ENCODE results near the gene GPI. TPM values are rescaled to one million over a fixed set of nuclear protein-coding genes. Genes with fewer than 3 reads are reported as not detected.
A peak's percentile ranks its signal among the peaks of the same experiment; 100 is the strongest.

Gene GPI
- total RNA-seq, 1 donor from 2014 or later = 473 TPM

- DNase-seq = peak; percentile 97
- Histone ChIP-seq H3K4me3 (peak overlapping the region; percentile 62), H3K4me1 (peaks cover 14% of the 10 kb centered on the region), H3K27me3 (ENCODE audit: low read depth) (no peaks in the 10 kb centered on the region), H3K36me3 (peaks cover 16% of the 10 kb centered on the region), H3K9me3 (replicated peaks) (no peaks in the 10 kb centered on the region), H3K27ac (replicated peaks) (peak overlapping the region; percentile 91)
- peak; percentile 64 for TF ChIP-seq CTCF (IDR thresholded peaks at IDR 0.05; ENCODE audit: borderline replicate concordance)
- intact Hi-C loops (cut with micrococcal nuclease) = no loop called here
These were observed 5.6 kb upstream of the GPI start for GRCh38 chr19:34359140-34359953.

GRCh38 chr19:34359954-34360315, 5.1 kb upstream of the GPI start:
- TF ChIP-seq CTCF (IDR thresholded peaks at IDR 0.05; ENCODE audit: borderline replicate concordance) = no peak
- no peaks in the 10 kb centered on the region for H3K9me3 ChIP-seq (replicated peaks)
- intact Hi-C loops (cut with micrococcal nuclease) = no loop called here
- peak overlapping the region; percentile 91 for H3K27ac ChIP-seq (replicated peaks)
- H3K4me1 ChIP-seq = peaks cover 19% of the 10 kb centered on the region
- H3K27me3 ChIP-seq (ENCODE audit: low read depth) = no peaks in the 10 kb centered on the region
- H3K36me3 ChIP-seq = peaks cover 10% of the 10 kb centered on the region
- H3K4me3 ChIP-seq = peak overlapping the region; percentile 62
- no peak for DNase-seq

- peak overlapping the region; percentile 91 for H3K27ac ChIP-seq (replicated peaks)
- no peaks in the 10 kb centered on the region for H3K9me3 ChIP-seq (replicated peaks)
- peaks cover 5% of the 10 kb centered on the region for H3K36me3 ChIP-seq
- intact Hi-C loops (cut with micrococcal nuclease) = no loop called here
- no peak for TF ChIP-seq CTCF (IDR thresholded peaks at IDR 0.05; ENCODE audit: borderline replicate concordance)
- H3K4me3 ChIP-seq = no peak overlapping the region
- no peaks in the 10 kb centered on the region for H3K27me3 ChIP-seq (ENCODE audit: low read depth)
- DNase-seq = no peak
- peaks cover 24% of the 10 kb centered on the region for H3K4me1 ChIP-seq
These were observed 4.6 kb upstream of the GPI start for GRCh38 chr19:34360354-34360909.

GRCh38 chr19:34362679-34363069, 2.3 kb upstream of the GPI start:
- TF ChIP-seq CTCF (IDR thresholded peaks at IDR 0.05; ENCODE audit: borderline replicate concordance) = no peak

GRCh38 chr19:34363094-34363493, 1.9 kb upstream of the GPI start:
- intact Hi-C loops (cut with micrococcal nuclease) = no loop called here
- H3K27me3 ChIP-seq (ENCODE audit: low read depth) = no peaks in the 10 kb centered on the region
- no peak overlapping the region for H3K4me3 ChIP-seq
- peaks cover 20% of the 10 kb centered on the region for H3K36me3 ChIP-seq
- peaks cover 49% of the 10 kb centered on the region for H3K4me1 ChIP-seq
- DNase-seq = no peak
- no peaks in the 10 kb centered on the region for H3K9me3 ChIP-seq (replicated peaks)
- H3K27ac ChIP-seq (replicated peaks) = no peak overlapping the region
- no peak for TF ChIP-seq CTCF (IDR thresholded peaks at IDR 0.05; ENCODE audit: borderline replicate concordance)

More at GRCh38 chr19:34362679-34363069, 2.3 kb upstream of the GPI start:
- DNase-seq = no peak
- Histone ChIP-seq H3K4me3 (no peak overlapping the region), H3K9me3 (replicated peaks) (no peaks in the 10 kb centered on the region), H3K4me1 (peaks cover 45% of the 10 kb centered on the region), H3K27ac (replicated peaks) (no peak overlapping the region), H3K27me3 (ENCODE audit: low read depth) (no peaks in the 10 kb centered on the region), H3K36me3 (peaks cover 15% of the 10 kb centered on the region)
- intact Hi-C loops (cut with micrococcal nuclease) = no loop called here

Measured in left ventricle myocardium inferior (tissue), 1 donor.